C4-2B (cell line): Measurements from ENCODE around the gene KIF5B.

Source experiments
- H3K27ac ChIP-seq: fragments of 450-650 bp; 2 replicates; pipeline ENCODE4 v1.5.1; 2017
- CTCF ChIP-seq: fragments of 450-650 bp; conservative IDR thresholded peaks from 2 replicates; pipeline ENCODE4 v1.5.1; 2017; ENCODE audit warnings: mild to moderate bottlenecking
- ZFX ChIP-seq: fragments of 450-650 bp; IDR thresholded peaks from 2 replicates; pipeline ENCODE4 v1.6.1; 2017

KIF5B gene

GRCh38 chr10:32093650-32094049 lies 37.4 kb upstream of the KIF5B start:
- TF ChIP-seq CTCF (no peak), ZFX (no peak)
- H3K27ac ChIP-seq = no peak overlapping the region; the same call in 1 of the 2 replicates

- no peak for TF ChIP-seq CTCF
- TF ChIP-seq ZFX = no peak
- no peak overlapping the region for H3K27ac ChIP-seq
Observed at GRCh38 chr10:32091046-32091445, 34.8 kb upstream of the KIF5B start.

- H3K27ac ChIP-seq = no peak overlapping the region
- TF ChIP-seq ZFX (no peak), CTCF (no peak)
Observed at GRCh38 chr10:32084185-32084851, 28.1 kb upstream of the KIF5B start.

GRCh38 chr10:32077896-32078485 lies 21.8 kb upstream of the KIF5B start:
- TF ChIP-seq CTCF = no peak
- TF ChIP-seq ZFX = no peak
- H3K27ac ChIP-seq = no peak overlapping the region

GRCh38 chr10:32073659-32074058 lies 17.4 kb upstream of the KIF5B start:
- TF ChIP-seq ZFX (no peak), CTCF (no peak)

GRCh38 chr10:32073128-32073527 lies 16.9 kb upstream of the KIF5B start:
- no peak overlapping the region for H3K27ac ChIP-seq
- TF ChIP-seq ZFX (no peak), CTCF (no peak)

More at GRCh38 chr10:32073659-32074058, 17.4 kb upstream of the KIF5B start:
- H3K27ac ChIP-seq = no peak overlapping the region

GRCh38 chr10:32072025-32072800 lies 16.0 kb upstream of the KIF5B start:
- no peak for TF ChIP-seq ZFX
- no peak for TF ChIP-seq CTCF
- H3K27ac ChIP-seq = no peak overlapping the region
